Sigmoid colon (tissue), 4 donors: ENCODE data around the gene RXRA.

Experiments used
- EP300 ChIP-seq, 4 donors: sonication (generic); formaldehyde crosslinking; IDR thresholded peaks; one replicate each; pipeline ENCODE4 v1.6.1; 2017; ENCODE audit warnings: antibody characterized with exemption in 4 of 4
- POLR2AphosphoS5 ChIP-seq, 4 donors: sonication (generic); formaldehyde crosslinking; IDR thresholded peaks; one replicate each; pipeline ENCODE4 v1.6.1; 2017; ENCODE audit warnings: antibody characterized with exemption in 4 of 4
- TF ChIP-seq, protein P1 (sequence below), 4 experiments: fragments of 450-650 bp in 3 of 4; fragments of 200-600 bp in 1 of 4; IDR thresholded peaks; one replicate each; pipeline ENCODE4 v1.5.1; 2016 to 2019; ENCODE audit warnings: antibody characterized with exemption in 4 of 4, mild to moderate bottlenecking in 3 of 4, moderate library complexity in 2 of 4

DNA sequence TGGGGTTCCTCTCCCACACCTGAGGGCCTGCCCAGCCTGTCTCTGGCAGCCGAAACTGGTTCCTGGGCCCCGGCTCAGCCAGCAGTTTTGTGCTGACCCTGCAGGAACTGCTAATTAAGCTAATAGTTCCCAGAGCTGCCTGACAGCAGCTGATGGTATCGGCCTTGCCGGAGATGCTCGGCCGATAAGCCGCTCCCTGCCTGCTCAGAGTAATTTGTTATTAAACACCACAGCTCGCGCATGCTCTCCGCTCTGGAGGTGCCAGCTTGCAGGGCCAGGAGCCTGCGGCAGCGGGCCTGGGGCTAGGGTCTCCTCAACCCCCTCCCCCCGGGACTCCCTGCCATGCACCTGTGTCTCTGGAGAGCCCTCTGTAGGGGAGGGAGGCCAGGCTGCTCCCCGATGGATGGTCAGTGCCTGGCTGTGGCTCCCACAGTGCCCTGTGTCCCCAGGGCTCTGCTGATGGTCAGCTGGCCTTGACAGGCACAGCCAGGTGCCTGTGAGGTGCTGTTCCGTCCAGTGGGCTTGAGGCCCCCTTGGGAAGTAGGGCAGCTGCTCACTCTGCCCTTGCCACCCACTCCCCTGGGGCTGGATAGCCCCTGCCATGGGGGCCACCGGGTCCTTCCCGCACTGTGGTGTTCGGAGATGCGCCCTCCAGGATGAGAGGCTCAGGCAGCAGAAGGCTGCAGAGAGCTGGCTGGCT is 41.7 kb downstream of the RXRA start:
- TF ChIP-seq EP300 (IDR thresholded peaks at IDR 0.05) = no peak
- TF ChIP-seq, protein P1, sequence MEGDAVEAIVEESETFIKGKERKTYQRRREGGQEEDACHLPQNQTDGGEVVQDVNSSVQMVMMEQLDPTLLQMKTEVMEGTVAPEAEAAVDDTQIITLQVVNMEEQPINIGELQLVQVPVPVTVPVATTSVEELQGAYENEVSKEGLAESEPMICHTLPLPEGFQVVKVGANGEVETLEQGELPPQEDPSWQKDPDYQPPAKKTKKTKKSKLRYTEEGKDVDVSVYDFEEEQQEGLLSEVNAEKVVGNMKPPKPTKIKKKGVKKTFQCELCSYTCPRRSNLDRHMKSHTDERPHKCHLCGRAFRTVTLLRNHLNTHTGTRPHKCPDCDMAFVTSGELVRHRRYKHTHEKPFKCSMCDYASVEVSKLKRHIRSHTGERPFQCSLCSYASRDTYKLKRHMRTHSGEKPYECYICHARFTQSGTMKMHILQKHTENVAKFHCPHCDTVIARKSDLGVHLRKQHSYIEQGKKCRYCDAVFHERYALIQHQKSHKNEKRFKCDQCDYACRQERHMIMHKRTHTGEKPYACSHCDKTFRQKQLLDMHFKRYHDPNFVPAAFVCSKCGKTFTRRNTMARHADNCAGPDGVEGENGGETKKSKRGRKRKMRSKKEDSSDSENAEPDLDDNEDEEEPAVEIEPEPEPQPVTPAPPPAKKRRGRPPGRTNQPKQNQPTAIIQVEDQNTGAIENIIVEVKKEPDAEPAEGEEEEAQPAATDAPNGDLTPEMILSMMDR (IDR thresholded peaks at IDR 0.05) = no peak
- no peak for TF ChIP-seq POLR2AphosphoS5 (IDR thresholded peaks at IDR 0.05)
